Neural cell (in vitro differentiated cells): ENCODE measurements around the gene ZNF3. TPM values are rescaled to one million over a fixed set of nuclear protein-coding genes. Genes with fewer than 3 reads are reported as not detected.

ENCODE experiments used
- H2AFZ ChIP-seq: fragments of 200-600, 300-800 bp; sonication (generic), shearing (Covaris generic); 2 replicates; pipeline ENCODE4 v1.6.0; 2014; ENCODE audit warnings: low read depth, mild to moderate bottlenecking, antibody characterized with exemption, low read length, moderate library complexity
- H3F3A ChIP-seq: fragments of 200-600 bp; shearing (Covaris generic); 2 replicates; pipeline ENCODE4 v1.6.1; 2016; ENCODE audit warnings: mild to moderate bottlenecking, moderate library complexity, mixed read lengths, antibody characterized with exemption, low read length; ENCODE audit not compliant: insufficient read depth, poor library complexity, severe bottlenecking
- H3K27ac ChIP-seq: fragments of 200-600, 300-800 bp; sonication (generic), shearing (Covaris generic); 2 replicates; pipeline ENCODE4 v1.5.1; 2014; ENCODE audit warnings: mild to moderate bottlenecking, low read length, moderate library complexity
- H3K27me3 ChIP-seq: fragments of 300-800, 200-600 bp; sonication (generic), shearing (Covaris generic); 2 replicates; pipeline ENCODE4 v1.6.0; 2014; ENCODE audit warnings: mild to moderate bottlenecking, low read depth, low read length, moderate library complexity; ENCODE audit not compliant: insufficient read depth
- H3K36me3 ChIP-seq: fragments of 300-800, 200-600 bp; sonication (generic), shearing (Covaris generic); 2 replicates; pipeline ENCODE4 v1.5.1; 2014; ENCODE audit warnings: mild to moderate bottlenecking, antibody characterized with exemption, low read length, moderate library complexity; ENCODE audit not compliant: insufficient read depth
- H3K4me2 ChIP-seq: fragments of 300-800, 200-600 bp; sonication (generic), shearing (Covaris generic); 2 replicates; pipeline ENCODE4 v1.6.0; 2014; ENCODE audit warnings: mild to moderate bottlenecking, low read length
- H3K4me3 ChIP-seq: fragments of 300-800, 200-600 bp; sonication (generic), shearing (Covaris generic); 2 replicates; pipeline ENCODE4 v1.5.1; 2014; ENCODE audit warnings: mild to moderate bottlenecking, low read length, moderate library complexity
- H3K79me2 ChIP-seq: fragments of 200-600 bp; shearing (Covaris generic); replicated peaks from 2 replicates; pipeline ENCODE4 v1.6.0; 2014; ENCODE audit warnings: mild to moderate bottlenecking, low read length, moderate library complexity; ENCODE audit not compliant: insufficient read depth
- H3K9ac ChIP-seq: fragments of 300-800, 200-600 bp; sonication (generic), shearing (Covaris generic); 2 replicates; pipeline ENCODE4 v1.6.1; 2016; ENCODE audit warnings: mild to moderate bottlenecking, low read length, mixed read lengths
- H3K9me2 ChIP-seq: fragments of 200-600 bp; shearing (Covaris generic); 2 replicates; pipeline ENCODE4 v1.6.1; 2016; ENCODE audit warnings: mild to moderate bottlenecking, low read length, mixed read lengths; ENCODE audit not compliant: insufficient read depth
- H3K9me3 ChIP-seq: fragments of 200-600, 300-800 bp; sonication (generic), shearing (Covaris generic); 2 replicates; pipeline ENCODE4 v1.6.1; 2016; ENCODE audit warnings: mild to moderate bottlenecking, mixed run types, low read length, moderate library complexity, mixed read lengths
- H4K20me1 ChIP-seq: fragments of 200-600 bp; shearing (Covaris generic); 2 replicates; pipeline ENCODE4 v1.6.1; 2016; ENCODE audit warnings: mild to moderate bottlenecking, mixed run types; ENCODE audit not compliant: insufficient read depth
- EP300 ChIP-seq: fragments of 450-650 bp; conservative IDR thresholded peaks from 2 replicates; pipeline ENCODE4 v1.6.1; 2014; ENCODE audit warnings: antibody characterized with exemption, mild to moderate bottlenecking, moderate library complexity; ENCODE audit not compliant: poor library complexity, severe bottlenecking
- EZH2 ChIP-seq: fragments of 200-600, 300-800 bp; shearing (Covaris generic), sonication (generic); IDR thresholded peaks from 2 replicates; pipeline ENCODE4 v1.6.1; 2014; ENCODE audit warnings: antibody characterized with exemption, low read length, borderline replicate concordance, mild to moderate bottlenecking; ENCODE audit not compliant: insufficient read depth, poor library complexity, severe bottlenecking
- MXI1 ChIP-seq: fragments of 450-650 bp; conservative IDR thresholded peaks from 2 replicates; pipeline ENCODE4 v1.6.1; 2014; ENCODE audit warnings: antibody characterized with exemption, mild to moderate bottlenecking; ENCODE audit not compliant: poor library complexity, severe bottlenecking
- POLR2AphosphoS5 ChIP-seq: IDR thresholded peaks from 2 replicates; pipeline ENCODE4 v1.6.1; 2012
- RAD21 ChIP-seq: fragments of 450-650 bp; conservative IDR thresholded peaks from 2 replicates; pipeline ENCODE4 v1.6.1; 2014; ENCODE audit warnings: antibody characterized with exemption, mild to moderate bottlenecking, moderate library complexity
- SMC3 ChIP-seq: fragments of 450-650 bp; conservative IDR thresholded peaks from 2 replicates; pipeline ENCODE4 v1.6.1; 2014; ENCODE audit warnings: antibody characterized with exemption, mild to moderate bottlenecking, moderate library complexity; ENCODE audit not compliant: poor library complexity
- TAF1 ChIP-seq: IDR thresholded peaks from 2 replicates; pipeline ENCODE4 v1.6.1; 2012; ENCODE audit warnings: low read depth
- polyA plus RNA-seq: library from polyadenylated mRNA; depleted of rRNA; stranded (reverse); fragments of >200 nt; gene quantifications from 2 replicates; pipeline ENCODE4 v1.2.3, GENCODE V29; 2014
- TF ChIP-seq, protein P1 (sequence below): fragments of 450-650 bp; IDR thresholded peaks from 2 replicates; pipeline ENCODE4 v1.5.1; 2014; ENCODE audit warnings: antibody characterized with exemption, mild to moderate bottlenecking, moderate library complexity; ENCODE audit not compliant: poor library complexity, severe bottlenecking
- TF ChIP-seq, protein P2 (sequence below): IDR thresholded peaks from 2 replicates; pipeline ENCODE4 v1.6.1; 2012; ENCODE audit warnings: borderline replicate concordance

The ZNF3 gene
- polyA plus RNA-seq, 1 donor from 2014 or later: 57.2 TPM

DNA sequence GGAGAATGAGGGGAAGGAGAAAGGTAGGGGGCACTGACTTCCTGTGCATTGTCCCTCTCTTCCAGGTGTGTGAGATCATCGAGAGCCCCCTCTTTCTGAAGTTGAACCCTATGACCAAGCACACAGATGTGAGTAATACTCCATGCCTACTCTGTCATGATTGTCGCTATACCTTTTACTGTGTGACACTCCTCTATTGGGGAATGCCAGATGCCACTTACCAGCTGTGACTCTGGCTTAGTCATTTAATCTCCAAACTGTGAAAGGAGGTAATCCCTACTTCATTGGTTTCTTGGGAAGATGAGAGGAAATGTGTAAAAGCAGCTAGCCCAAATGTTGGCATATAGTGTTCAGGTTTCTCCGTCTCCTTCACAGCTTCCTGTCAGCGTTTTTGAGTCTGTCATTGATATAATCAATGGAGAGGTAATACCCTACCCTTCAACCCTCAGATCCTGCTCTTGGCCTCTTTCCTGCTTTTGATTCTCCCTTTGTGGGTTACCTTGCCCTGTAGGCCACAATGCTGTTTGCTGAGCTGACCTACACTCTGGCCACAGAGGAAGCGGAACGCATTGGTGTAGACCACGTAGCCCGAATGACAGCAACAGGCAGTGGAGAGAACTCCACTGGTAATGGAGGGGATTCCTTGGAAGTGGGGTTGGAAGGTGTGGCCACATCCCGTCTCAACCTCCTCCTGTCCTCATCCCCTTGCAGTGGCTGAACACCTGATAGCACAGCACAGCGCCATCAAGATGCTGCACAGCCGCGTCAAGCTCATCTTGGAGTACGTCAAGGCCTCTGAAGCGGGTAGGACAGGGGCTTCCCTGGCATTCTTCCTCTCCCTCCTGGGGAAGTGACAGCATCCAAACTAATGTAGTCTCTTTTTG, 9.2 kb upstream of the ZNF3 start:
- H3K4me2 ChIP-seq: no peak overlapping the region
- H2AFZ ChIP-seq: no peak overlapping the region
- no peaks in the 10 kb centered on the region for H4K20me1 ChIP-seq
- H3K27ac ChIP-seq: no peak overlapping the region
- H3K36me3 ChIP-seq: peaks cover 5% of the 10 kb centered on the region
- peaks cover 4% of the 10 kb centered on the region for H3K79me2 ChIP-seq
- H3K4me3 ChIP-seq: no peak overlapping the region
- H3K9ac ChIP-seq: no peak overlapping the region
- H3K27me3 ChIP-seq: no peaks in the 10 kb centered on the region
- TF ChIP-seq POLR2AphosphoS5 (no peak), SMC3 (no peak), TAF1 (no peak), EZH2 (no peak), EP300 (no peak), RAD21 (no peak), MXI1 (no peak)
- TF ChIP-seq, protein P1, sequence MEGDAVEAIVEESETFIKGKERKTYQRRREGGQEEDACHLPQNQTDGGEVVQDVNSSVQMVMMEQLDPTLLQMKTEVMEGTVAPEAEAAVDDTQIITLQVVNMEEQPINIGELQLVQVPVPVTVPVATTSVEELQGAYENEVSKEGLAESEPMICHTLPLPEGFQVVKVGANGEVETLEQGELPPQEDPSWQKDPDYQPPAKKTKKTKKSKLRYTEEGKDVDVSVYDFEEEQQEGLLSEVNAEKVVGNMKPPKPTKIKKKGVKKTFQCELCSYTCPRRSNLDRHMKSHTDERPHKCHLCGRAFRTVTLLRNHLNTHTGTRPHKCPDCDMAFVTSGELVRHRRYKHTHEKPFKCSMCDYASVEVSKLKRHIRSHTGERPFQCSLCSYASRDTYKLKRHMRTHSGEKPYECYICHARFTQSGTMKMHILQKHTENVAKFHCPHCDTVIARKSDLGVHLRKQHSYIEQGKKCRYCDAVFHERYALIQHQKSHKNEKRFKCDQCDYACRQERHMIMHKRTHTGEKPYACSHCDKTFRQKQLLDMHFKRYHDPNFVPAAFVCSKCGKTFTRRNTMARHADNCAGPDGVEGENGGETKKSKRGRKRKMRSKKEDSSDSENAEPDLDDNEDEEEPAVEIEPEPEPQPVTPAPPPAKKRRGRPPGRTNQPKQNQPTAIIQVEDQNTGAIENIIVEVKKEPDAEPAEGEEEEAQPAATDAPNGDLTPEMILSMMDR: no peak
- TF ChIP-seq, protein P2, sequence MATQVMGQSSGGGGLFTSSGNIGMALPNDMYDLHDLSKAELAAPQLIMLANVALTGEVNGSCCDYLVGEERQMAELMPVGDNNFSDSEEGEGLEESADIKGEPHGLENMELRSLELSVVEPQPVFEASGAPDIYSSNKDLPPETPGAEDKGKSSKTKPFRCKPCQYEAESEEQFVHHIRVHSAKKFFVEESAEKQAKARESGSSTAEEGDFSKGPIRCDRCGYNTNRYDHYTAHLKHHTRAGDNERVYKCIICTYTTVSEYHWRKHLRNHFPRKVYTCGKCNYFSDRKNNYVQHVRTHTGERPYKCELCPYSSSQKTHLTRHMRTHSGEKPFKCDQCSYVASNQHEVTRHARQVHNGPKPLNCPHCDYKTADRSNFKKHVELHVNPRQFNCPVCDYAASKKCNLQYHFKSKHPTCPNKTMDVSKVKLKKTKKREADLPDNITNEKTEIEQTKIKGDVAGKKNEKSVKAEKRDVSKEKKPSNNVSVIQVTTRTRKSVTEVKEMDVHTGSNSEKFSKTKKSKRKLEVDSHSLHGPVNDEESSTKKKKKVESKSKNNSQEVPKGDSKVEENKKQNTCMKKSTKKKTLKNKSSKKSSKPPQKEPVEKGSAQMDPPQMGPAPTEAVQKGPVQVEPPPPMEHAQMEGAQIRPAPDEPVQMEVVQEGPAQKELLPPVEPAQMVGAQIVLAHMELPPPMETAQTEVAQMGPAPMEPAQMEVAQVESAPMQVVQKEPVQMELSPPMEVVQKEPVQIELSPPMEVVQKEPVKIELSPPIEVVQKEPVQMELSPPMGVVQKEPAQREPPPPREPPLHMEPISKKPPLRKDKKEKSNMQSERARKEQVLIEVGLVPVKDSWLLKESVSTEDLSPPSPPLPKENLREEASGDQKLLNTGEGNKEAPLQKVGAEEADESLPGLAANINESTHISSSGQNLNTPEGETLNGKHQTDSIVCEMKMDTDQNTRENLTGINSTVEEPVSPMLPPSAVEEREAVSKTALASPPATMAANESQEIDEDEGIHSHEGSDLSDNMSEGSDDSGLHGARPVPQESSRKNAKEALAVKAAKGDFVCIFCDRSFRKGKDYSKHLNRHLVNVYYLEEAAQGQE: no peak
- no peaks in the 10 kb centered on the region for H3K9me3 ChIP-seq
- no peaks in the 10 kb centered on the region for H3K9me2 ChIP-seq
- H3F3A ChIP-seq: no peaks in the 10 kb centered on the region

DNA sequence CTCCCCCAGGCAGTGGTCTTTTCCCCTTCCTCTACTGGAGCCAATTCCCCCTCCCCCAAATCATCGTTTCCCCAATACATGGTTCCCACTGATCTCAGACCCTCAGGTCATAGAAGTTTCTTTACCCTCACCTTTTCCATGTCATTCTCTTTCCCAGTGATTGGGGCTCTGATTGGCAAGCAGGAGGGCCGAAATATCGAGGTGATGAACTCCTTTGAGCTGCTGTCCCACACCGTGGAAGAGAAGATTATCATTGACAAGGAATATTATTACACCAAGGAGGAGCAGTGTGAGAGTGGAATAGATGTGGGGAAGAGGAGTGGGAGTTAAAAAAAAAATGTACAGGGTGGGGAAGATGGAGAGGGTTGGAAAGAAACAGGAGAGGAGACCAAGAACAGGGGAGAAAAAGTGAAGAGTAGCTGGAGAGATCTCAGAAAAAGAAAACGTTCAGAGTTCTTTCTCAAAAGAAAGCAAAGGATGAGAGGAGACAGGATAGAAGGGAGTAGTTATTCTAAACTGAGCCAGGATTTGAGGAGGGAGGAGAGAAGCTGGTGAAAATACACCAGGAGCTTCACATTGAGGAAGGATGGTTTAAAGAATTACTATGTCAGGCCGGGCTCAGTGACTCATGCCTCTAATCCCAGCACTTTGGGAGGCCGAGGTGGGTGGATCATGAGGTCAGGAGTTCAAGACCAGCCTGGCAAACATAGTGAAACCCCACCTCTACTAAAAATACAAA, 8.1 kb upstream of the ZNF3 start:
- Histone ChIP-seq H4K20me1 (no peaks in the 10 kb centered on the region), H3F3A (no peaks in the 10 kb centered on the region), H3K27ac (peak overlapping the region; percentile 83), H3K9me3 (no peaks in the 10 kb centered on the region), H3K36me3 (no peaks in the 10 kb centered on the region), H3K27me3 (no peaks in the 10 kb centered on the region), H3K9me2 (no peaks in the 10 kb centered on the region), H2AFZ (no peak overlapping the region), H3K79me2 (peaks cover 4% of the 10 kb centered on the region), H3K4me2 (peak overlapping the region; percentile 56), H3K9ac (peak overlapping the region; percentile 82), H3K4me3 (peak overlapping the region; percentile 90)
- TF ChIP-seq POLR2AphosphoS5 (no peak), EP300 (no peak), SMC3 (no peak), RAD21 (no peak), EZH2 (no peak), MXI1 (no peak), TAF1 (no peak)
- TF ChIP-seq, protein P2: no peak
- TF ChIP-seq, protein P1: no peak
